Measurements from ENCODE around the gene ZNF436. TPM values are rescaled to one million over a fixed set of nuclear protein-coding genes. Genes with fewer than 3 reads are reported as not detected.

ZNF436 gene
- total and polyA plus RNA-seq, 2 of the 8 experiments (the other 6 are each of a cell fraction or from before 2014, with no cell fraction given), result 0.65 to 1.8 TPM

- Histone ChIP-seq H3K9ac (replicated peaks in 1 of 4; ENCODE audit: extremely low read depth in 1 of 4, low read depth in 3 of 4, low read length in 3 of 4) (no peak overlapping the region), H2BK5ac (ENCODE audit: low read depth, low read length) (no peak overlapping the region), H2AFZ (ENCODE audit: low read length) (no peak overlapping the region), H3K79me1 (ENCODE audit: low read depth, low read length) (0 out of 2 replicates have a peak, but pooled peaks cover 3% of the 10 kb centered on the region), H4K5ac (ENCODE audit: insufficient read length, low read depth, low read length) (no peak overlapping the region), H2BK15ac (ENCODE audit: low read length) (no peak overlapping the region), H3K9me3 (ENCODE audit: insufficient read depth in 2 of 2, low read depth in 1 of 2, low read length in 1 of 2) (peaks cover 4 to 8% of the 10 kb centered on the region in 2 experiments; a peak in 2 of 4 replicates), H3K4ac (replicated peaks; ENCODE audit: insufficient read length, low read depth, low read length) (no peak overlapping the region), H3K56ac (replicated peaks; ENCODE audit: insufficient read length, low read depth, low read length) (no peak overlapping the region), H2BK120ac (replicated peaks; ENCODE audit: low read depth, low read length) (no peak overlapping the region), H3K27ac (ENCODE audit: low read depth, low read length) (no peak overlapping the region), H2AK5ac (ENCODE audit: low read depth, low read length) (no peak overlapping the region), H3K4me1 (replicated peaks in 1 of 4; ENCODE audit: control insufficient read depth in 3 of 4, insufficient read depth in 4 of 4, low read length in 3 of 4) (peaks cover 0 to 10% (median 4%) of the 10 kb centered on the region in 4 experiments; a peak in 6 of 7 replicates), H4K20me1 (replicated peaks in 1 of 2; ENCODE audit: control insufficient read depth in 1 of 2, insufficient read depth in 2 of 2, low read length in 2 of 2) (peaks cover 4 to 10% of the 10 kb centered on the region in 2 experiments), H4K91ac (replicated peaks; ENCODE audit: insufficient read length, low read length) (no peak overlapping the region), H3K23ac (ENCODE audit: insufficient read length) (no peak overlapping the region), H3K23me2 (ENCODE audit: low read depth, low read length) (peaks cover 10% of the 10 kb centered on the region), H3K4me3 (ENCODE audit: extremely low read depth in 1 of 4, insufficient read depth in 2 of 4, low read depth in 3 of 4, low read length in 4 of 4) (no peak overlapping the region), H3K79me2 (ENCODE audit: control insufficient read depth in 1 of 2, insufficient read depth in 2 of 2, low read length in 2 of 2) (no peaks in the 10 kb centered on the region), H3K18ac (ENCODE audit: extremely low read depth, low read length) (no peak overlapping the region), H3K36me3 (ENCODE audit: control insufficient read depth in 2 of 4, insufficient read depth in 4 of 4, low read length in 3 of 4) (no peaks in the 10 kb centered on the region), H3K27me3 (replicated peaks in 1 of 4; ENCODE audit: control insufficient read depth in 3 of 4, extremely low read depth in 1 of 4, insufficient read depth in 3 of 4, low read length in 3 of 4) (peaks cover 29 to 81% (median 62%) of the 10 kb centered on the region in 4 experiments), H4K8ac (ENCODE audit: extremely low read depth, insufficient read depth, low read length) (no peak overlapping the region), H2BK12ac (ENCODE audit: low read depth, low read length) (no peak overlapping the region), H3K4me2 (ENCODE audit: insufficient read depth in 1 of 2, low read depth in 2 of 2, low read length in 2 of 2) (no peak overlapping the region), H2BK20ac (ENCODE audit: low read length) (no peak overlapping the region), H3K14ac (ENCODE audit: insufficient read length) (no peak overlapping the region)
- FAIRE-seq (no peak), DNase-seq (ENCODE audit: low read depth in 1 of 2, low spot score in 2 of 2) (no peak)
- CTCF ChIA-PET (ENCODE audit: partially characterized antibody), result interaction anchor here (0.8 to 3.2 kb wide), 9 partner anchors 8 to 126 kb away, joined by 3 to 26 read pairs (median 3); partner anchors contain the start of gene ZNF436
- POLR2A ChIA-PET (ENCODE audit: partially characterized antibody), result interaction anchor here (0.9 to 1.8 kb wide), 3 partner anchors 31 to 54 kb away, joined by 3 to 5 read pairs (median 4); partner anchors contain the start of gene HNRNPR
- 99% methylated on average over 15 of the region's 15 CpGs; no CpG with 5 or more reads in 1 of the 2 experiments for whole genome bisulfite sequencing, 2 experiments (ENCODE audit: extremely low coverage in 1 of 2, insufficient coverage in 1 of 2, insufficient read length in 1 of 2, insufficient replicate concordance in 2 of 2, low coverage in 1 of 2, low lambda C conversion rate in 2 of 2, missing lambda C conversion rate in 1 of 2)
- TF ChIP-seq PHF8 (conservative IDR thresholded peaks at IDR 0.05; ENCODE audit: low read depth, low read length) (no peak), RNF2 (IDR thresholded peaks at IDR 0.05; ENCODE audit: borderline replicate concordance, low read depth, low read length, missing control alignments, poor library complexity, severe bottlenecking) (no peak), RFX5 (IDR thresholded peaks at IDR 0.05; ENCODE audit: borderline replicate concordance, low read depth, low read length) (no peak), KDM5A (IDR thresholded peaks at IDR 0.05; ENCODE audit: low read length) (no peak), EP300 (IDR thresholded peaks at IDR 0.05; ENCODE audit: borderline replicate concordance in 1 of 2, low read depth in 2 of 2, low read length in 2 of 2) (no peak), TBP (IDR thresholded peaks at IDR 0.05; ENCODE audit: low read depth, low read length) (no peak), GTF2F1 (IDR thresholded peaks at IDR 0.05; ENCODE audit: borderline replicate concordance, low read depth, low read length) (no peak), CTCF (IDR thresholded peaks at IDR 0.05; ENCODE audit: control extremely low read depth in 1 of 3, insufficient read depth in 1 of 3, low read depth in 1 of 3, low read length in 3 of 3) (no peak), CBX5 (IDR thresholded peaks at IDR 0.05; ENCODE audit: low read depth, low read length) (no peak), ASH2L (IDR thresholded peaks at IDR 0.05; ENCODE audit: low read length) (no peak)
Observed at GRCh38 chr1:23393706-23394105, 24.1 kb upstream of the ZNF436 start.
